ENCODE results near the gene IER5L.

The IER5L gene

GRCh38 chr9:129177791-129178567 is at the start of gene IER5L:
IER5L (minus strand) TSS chr9:129178261; CDS start chr9:129178052, 209 bp downstream.
- in situ Hi-C loops (cut with MboI; ENCODE audit: low sequenced_read_pairs): no loop called here

- in situ Hi-C loops (cut with MboI; ENCODE audit: low sequenced_read_pairs): no loop called here
Observed at GRCh38 chr9:129227843-129228189, 49.8 kb upstream of the IER5L start.

DNA sequence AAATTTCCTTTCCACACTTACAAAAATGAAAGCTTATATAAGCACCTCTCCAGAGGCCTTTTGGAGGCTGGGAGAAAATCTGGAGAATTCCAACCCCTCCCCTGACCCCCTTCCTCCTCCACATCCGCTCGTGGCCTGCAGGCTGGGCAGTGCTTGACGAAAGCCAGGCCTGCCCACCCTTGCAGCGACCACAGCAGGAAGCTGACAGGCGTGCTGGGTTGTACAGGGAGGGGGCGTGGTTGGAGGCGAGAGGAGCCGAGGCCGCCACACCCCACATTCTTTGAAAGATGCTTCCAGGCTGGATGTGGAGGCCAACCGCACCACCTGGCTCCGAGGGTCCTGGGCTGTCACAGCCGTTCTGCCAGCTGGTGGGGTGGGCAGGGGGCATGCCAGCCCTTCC is 47.8 kb upstream of the IER5L start:
- in situ Hi-C loops (cut with MboI; ENCODE audit: low sequenced_read_pairs): no loop called here

DNA sequence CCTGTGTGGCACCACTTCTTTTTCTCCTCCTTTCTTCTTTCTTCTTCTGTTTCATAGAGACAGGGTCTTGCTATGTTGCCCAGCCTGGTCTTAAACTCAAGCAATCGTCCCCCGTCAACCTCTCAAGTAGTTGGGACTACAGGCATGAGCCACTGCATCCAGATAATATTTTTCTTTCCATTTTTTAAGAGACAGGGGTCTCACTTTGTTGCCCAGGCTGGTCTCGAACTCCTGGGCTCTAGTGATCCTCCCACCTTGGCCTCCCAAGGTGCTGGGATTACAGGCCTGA is 47.4 kb upstream of the IER5L start:
- in situ Hi-C loops (cut with MboI; ENCODE audit: low sequenced_read_pairs): no loop called here

DNA sequence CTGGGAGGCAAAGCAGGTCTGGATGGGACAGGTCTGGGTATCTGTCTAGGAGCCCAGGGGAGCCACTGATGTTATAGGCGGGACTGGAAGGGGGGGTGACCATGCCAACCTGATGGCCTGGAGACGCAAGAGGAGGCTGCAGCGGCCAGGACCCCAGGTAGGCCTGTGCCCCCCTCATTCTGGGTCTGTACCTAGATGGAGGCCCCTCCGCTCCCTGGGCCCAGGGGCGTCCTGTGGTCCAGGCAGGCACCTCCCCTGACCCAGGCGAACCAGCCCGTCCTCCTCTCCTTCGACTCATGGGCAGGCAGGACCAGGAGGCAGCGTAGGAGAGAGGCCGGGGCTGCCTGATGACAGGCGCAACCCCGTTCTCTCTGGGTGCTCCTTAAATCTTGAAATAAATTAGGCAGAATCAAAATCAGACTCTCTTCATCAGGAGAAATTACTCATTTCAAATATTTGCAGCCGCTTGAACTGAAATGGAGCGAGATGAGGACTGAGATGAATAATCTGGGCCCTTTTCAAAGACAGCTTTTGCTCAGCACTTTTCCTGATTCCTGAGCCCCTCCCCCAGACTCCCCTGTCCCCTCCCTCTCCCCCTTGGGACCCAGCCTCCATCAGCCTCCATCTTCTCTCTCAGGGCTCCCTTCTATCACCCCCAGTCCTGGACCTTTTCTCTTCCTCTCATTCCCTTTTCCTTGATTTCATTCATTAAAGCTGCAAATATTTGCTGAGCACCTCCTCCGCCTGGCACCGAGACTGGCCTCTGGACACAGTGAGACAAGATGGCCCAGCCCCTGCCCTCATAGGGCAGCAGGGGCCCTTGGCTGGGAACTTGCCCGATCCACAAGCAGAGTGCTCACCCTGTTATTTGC is 46.8 kb upstream of the IER5L start:
- in situ Hi-C loops (cut with MboI; ENCODE audit: low sequenced_read_pairs): no loop called here

- in situ Hi-C loops (cut with MboI; ENCODE audit: low sequenced_read_pairs): no loop called here
Observed at GRCh38 chr9:129223551-129224208, 45.6 kb upstream of the IER5L start.

- in situ Hi-C loops (cut with MboI; ENCODE audit: low sequenced_read_pairs): no loop called here
Observed at GRCh38 chr9:129222819-129223218, 44.8 kb upstream of the IER5L start.

DNA sequence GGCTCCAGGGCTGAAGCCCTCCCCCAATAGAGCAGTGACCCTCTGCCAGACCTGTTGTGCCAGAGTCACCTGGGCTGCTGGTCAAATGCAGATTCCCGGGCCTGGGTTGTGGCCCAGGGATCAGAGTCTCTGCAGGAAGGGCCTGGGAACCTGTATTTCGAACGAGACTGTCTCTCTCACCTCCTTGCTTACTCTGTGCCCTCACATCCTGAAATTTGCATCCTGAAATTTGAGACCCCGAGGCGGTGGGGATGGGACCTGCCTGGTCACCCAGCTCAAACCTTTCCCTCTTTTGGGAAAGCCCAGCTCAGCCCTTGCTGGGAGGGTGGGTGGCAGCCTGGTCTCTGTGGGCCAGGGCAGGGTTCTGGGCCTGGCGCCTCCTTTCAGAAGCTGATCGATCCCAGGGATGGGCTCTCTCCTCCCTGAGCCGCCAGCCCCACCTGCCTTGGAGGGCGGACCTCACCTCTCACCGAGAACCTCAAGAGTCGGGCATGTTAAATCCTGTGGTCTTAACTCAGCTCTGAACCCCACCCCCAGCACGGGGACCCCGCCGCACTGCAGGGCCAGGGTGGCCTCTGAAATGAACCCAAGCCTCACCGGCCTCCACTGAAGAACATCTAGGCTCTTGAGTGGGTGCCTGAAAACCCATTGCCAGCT is 44.0 kb upstream of the IER5L start:
- in situ Hi-C loops (cut with MboI; ENCODE audit: low sequenced_read_pairs): no loop called here

DNA sequence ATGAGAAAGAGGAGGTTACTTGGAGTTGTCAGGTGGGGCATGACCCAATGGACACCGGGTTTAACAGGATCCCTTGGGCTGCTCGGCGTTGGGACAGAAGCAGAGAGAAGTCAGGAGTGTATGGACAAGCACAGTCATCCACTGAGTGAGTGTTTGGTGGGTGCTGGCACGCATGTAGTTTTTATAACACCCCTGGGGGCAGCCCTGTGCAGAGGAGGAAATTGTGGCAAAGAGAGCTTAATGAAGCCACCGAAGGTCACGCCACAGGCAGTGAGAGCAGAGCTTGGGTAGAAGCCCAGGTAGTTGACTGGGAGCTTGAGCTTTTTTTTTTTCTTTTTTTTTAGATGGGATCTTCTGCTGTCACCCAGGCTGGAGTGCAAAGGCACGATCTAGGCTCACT is 43.2 kb upstream of the IER5L start:
- in situ Hi-C loops (cut with MboI; ENCODE audit: low sequenced_read_pairs): no loop called here

DNA sequence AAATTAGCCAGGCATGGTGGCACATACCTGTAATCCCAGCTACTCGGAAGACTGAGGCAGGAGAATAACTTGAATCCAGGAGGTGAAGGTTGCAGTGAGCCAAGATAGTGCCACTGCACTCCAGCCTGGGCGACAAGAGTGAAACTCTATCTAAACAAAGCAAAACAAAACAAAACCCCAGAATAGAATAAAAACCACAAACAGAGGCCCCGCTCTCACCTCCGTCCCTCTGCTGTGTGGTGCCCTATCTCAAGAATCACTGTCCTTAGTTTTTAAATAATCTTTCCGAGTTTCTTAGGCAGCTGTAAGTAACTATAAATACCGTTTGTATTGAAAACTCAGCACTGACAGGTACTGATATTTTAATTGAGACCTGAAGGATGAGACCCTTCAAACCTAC is 42.7 kb upstream of the IER5L start:
- in situ Hi-C loops (cut with MboI; ENCODE audit: low sequenced_read_pairs): no loop called here

DNA sequence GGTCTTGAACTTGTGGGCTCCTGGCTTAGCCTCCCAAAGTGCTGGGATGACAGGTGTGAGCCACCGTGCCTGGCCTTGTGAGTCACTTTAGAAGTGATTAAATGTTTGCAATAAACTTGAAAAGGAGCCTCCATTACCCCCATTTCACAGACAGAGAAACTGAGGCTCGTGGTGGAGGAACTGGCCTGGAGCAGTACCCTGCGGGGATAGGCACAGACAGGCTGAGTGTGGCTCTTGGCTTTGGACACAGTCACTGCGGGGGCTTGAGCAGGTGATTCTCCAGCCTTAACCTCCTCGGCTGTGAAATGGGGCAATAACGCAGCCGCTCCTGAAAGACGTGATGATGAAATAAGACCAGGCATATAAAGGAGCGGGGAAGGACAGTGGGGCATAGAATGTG is 40.9 kb upstream of the IER5L start:
- in situ Hi-C loops (cut with MboI; ENCODE audit: low sequenced_read_pairs): no loop called here

DNA sequence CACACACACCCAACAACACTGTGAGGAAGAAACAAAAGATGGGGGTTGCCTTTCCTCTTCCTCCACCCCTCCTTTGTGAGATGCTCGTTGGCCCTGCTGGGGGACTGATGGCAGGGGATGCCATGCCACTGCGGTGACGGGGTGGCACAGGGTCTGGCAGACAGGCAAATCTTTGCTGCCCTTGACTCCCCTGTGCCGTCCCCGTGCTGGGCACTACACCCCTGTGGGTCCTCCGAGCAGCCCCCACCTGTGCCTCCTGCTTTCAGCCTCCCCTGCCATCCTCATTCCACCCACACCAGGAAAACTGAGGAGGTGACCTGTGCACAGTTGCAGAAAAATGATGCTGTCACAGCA is 40.2 kb upstream of the IER5L start:
- in situ Hi-C loops (cut with MboI; ENCODE audit: low sequenced_read_pairs): no loop called here

GRCh38 chr9:129213551-129213950 is 35.5 kb upstream of the IER5L start:
- in situ Hi-C loops (cut with MboI; ENCODE audit: low sequenced_read_pairs): no loop called here

DNA sequence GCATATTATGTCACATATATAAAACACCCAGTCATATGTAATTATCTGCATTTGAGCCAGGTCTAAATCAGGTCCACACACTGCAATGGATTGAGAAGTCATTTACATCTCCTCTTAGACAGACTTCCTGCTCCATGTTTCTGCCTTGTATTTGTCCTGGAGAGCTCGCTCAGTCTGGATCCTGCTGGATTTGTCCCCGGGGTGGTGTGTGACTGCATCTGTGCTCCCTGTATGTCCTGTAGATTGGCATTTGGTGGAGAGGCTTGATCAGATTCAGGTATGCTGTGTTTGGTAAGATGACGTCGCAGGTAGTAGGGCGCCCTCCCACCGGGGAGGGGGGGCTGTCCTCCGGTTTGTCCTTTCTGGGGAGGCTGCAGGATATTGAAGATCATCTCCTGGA is 33.6 kb upstream of the IER5L start:
- in situ Hi-C loops (cut with MboI; ENCODE audit: low sequenced_read_pairs): no loop called here

GRCh38 chr9:129210125-129210524 is 32.1 kb upstream of the IER5L start:
- in situ Hi-C loops (cut with MboI; ENCODE audit: low sequenced_read_pairs): no loop called here

DNA sequence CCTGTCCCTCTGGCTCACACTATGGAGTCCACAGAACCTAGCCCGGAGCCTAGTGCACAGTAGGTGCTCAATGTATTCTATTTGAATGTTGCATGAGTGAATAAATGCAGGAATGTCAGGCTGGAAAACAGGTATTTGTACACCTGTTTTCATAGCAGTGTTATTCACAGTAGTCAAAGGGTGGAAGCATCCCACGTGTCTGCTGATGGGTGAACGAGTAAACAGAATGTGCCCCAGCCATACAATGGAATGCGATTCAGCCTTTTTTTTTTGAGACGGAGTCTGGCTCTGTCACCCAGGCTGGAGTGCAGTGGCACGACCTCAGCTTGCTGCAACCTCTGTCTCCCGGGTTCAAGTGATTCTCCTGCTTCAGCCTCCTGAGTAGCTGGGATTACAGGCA is 31.5 kb upstream of the IER5L start:
- in situ Hi-C loops (cut with MboI; ENCODE audit: low sequenced_read_pairs): no loop called here

DNA sequence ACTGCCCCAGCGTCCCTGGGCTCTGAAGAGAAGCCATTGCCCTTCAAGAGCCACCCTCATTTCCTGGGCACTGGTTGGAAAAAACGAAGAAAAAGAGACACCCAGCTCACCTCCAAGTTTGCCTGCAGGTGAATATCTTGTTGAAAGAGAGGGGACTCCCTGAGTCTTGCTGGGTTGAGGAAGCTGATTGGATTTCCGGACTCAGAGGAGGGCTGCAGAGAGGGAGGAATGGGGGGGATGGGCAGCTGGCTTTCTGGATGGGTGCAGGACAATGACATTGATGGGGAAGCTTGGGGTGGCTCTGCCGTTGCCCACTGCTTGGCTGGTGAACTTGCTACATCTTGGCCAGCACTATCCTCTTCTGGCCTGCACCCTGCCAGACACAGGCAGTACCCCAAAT is 31.0 kb upstream of the IER5L start:
- in situ Hi-C loops (cut with MboI; ENCODE audit: low sequenced_read_pairs): no loop called here

DNA sequence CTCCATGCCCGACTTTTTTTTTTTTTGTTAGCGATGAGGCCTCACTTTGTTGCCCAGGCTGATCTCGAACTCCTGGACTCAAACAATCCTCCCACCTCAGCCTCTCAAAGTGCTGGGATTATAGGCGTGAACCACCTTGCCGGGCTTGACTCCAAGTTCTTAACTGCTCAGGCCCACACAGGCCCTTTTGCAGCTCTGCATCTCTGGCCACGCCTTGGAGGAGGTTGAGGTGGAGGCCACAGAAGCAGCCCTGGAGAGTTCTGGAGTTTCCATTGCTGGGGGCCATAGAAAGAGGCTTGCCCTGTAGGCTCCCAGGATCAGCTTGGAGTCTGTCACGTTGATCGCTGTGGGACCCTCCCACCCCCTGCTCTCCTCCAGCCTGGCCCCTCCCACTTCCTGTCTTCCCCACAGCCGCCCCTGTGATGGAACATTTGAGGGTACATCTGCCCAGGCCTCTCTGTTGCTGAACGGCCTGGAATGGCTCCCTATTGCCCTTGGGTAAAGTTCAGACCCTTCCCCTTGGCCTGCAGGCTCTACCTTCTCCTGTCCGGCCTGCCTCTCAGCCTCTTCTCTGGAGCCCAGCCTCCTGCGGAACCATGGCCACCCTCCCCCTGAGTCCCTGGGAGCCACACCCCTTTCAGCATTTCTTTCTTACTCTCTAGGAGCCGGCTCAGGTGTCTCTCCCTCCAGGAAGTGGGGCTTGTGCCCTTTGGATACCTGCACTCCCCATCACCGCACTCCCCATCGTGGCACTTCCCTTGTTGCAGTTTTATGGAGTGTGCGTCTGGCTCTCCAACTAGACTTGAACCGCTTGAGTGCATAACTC is 30.4 kb upstream of the IER5L start:
- in situ Hi-C loops (cut with MboI; ENCODE audit: low sequenced_read_pairs): no loop called here

GRCh38 chr9:129206905-129207304 is 28.8 kb upstream of the IER5L start:
- in situ Hi-C loops (cut with MboI; ENCODE audit: low sequenced_read_pairs): no loop called here

DNA sequence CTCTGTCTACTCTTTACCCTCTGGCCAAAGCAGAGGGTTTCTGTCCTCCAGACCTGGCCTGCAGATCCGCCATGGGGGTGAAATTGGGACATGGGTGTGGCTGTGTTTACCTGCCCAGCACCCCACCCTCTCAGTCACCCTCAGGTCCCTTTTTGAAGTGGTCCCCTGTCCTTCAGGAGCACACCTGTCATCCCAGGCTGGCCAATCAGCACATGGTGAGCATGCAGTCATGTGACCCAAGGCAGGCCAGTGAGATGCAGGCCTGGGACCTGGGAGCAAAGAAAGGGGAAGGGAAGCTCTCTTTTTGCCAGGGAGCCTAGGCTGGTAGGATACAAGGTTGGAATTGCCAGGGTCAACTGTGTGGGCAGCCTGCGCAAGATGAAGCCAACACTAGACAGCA is 28.3 kb upstream of the IER5L start:
- in situ Hi-C loops (cut with MboI; ENCODE audit: low sequenced_read_pairs): no loop called here

DNA sequence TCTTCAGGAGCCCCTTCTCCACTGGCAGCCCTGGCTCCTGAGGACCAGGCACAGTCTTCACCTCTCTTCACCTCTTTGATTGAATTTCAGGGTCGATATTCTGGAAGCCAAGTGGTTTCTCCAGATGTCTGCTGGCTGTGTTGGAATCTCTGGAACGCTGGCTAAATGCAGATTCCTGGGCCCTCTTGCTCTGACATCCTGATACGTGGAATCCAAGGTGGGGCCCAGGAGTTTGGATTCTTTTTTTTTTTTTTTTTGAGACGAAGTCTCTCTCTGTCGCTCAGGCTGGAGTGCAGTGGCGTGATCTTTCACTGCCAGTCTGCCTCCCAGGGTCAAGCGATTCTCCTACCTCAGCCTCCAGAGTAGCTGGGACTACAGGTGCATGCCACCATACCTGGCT is 26.8 kb upstream of the IER5L start:
- in situ Hi-C loops (cut with MboI; ENCODE audit: low sequenced_read_pairs): no loop called here

Measured in HL-60/S4 treated with phorbol 12-myristate 13-acetate at 8.2 ng/mL for 4 days and 3 days (cell line).